HepG2 (cell line): Measurements from ENCODE around the gene RASL12. TPM values are rescaled to one million over a fixed set of nuclear protein-coding genes. Genes with fewer than 3 reads are reported as not detected.

ENCODE experiments used
- EP300 ChIP-seq, 3 experiments: sonication (generic) in 1 of 3; formaldehyde crosslinking in 1 of 3; IDR thresholded peaks; 2 replicates each; pipeline versions ENCODE4 v1.5.1 to v1.6.1; 2011 to 2020; ENCODE audit warnings: low read depth in 2 of 3, low read length in 2 of 3, borderline replicate concordance in 1 of 3, improper control_type of control experiment in 1 of 3, mild to moderate bottlenecking in 1 of 3, missing genetic modification reagents in 1 of 3, moderate library complexity in 1 of 3
- GABPA ChIP-seq, 2 experiments: IDR thresholded peaks; 2 replicates each; pipeline ENCODE4 v1.6.1; 2011 to 2016; ENCODE audit warnings: low read depth in 2 of 2, low read length in 1 of 2, missing biosample characterization in 1 of 2, missing genetic modification characterization in 1 of 2
- HBP1 ChIP-seq: IDR thresholded peaks from 2 replicates; pipeline ENCODE4 v1.6.1; 2016; ENCODE audit warnings: low read depth, control low read depth
- KDM1A ChIP-seq: IDR thresholded peaks from 2 replicates; pipeline ENCODE4 v1.6.1; 2016; ENCODE audit warnings: missing compliant biosample characterization
- MTA1 ChIP-seq: sonication (generic); formaldehyde crosslinking; IDR thresholded peaks from 2 replicates; pipeline ENCODE4 v1.4.0; 2020; ENCODE audit warnings: missing genetic modification reagents, mild to moderate bottlenecking, borderline replicate concordance
- NKX3-1 ChIP-seq: sonication (generic); formaldehyde crosslinking; IDR thresholded peaks from 2 replicates; pipeline ENCODE4 v1.5.0; 2020; ENCODE audit warnings: missing genetic modification reagents
- RFXANK ChIP-seq: IDR thresholded peaks from 2 replicates; pipeline ENCODE4 v1.6.1; 2016
- SRF ChIP-seq: IDR thresholded peaks from 2 replicates; pipeline ENCODE4 v1.6.1; 2011; ENCODE audit warnings: mild to moderate bottlenecking, low read depth, low read length, moderate library complexity
- XRCC5 ChIP-seq: fragments of 200-400 bp; formaldehyde crosslinking; optimal IDR thresholded peaks from 2 replicates; pipeline ENCODE3; 2017; ENCODE audit warnings: mild to moderate bottlenecking, low read length
- ZBTB33 ChIP-seq: sonication (generic); formaldehyde crosslinking; IDR thresholded peaks from 2 replicates; pipeline ENCODE4 v1.4.0; 2020; ENCODE audit warnings: missing genetic modification reagents
- ZMAT5 ChIP-seq: sonication (generic); formaldehyde crosslinking; IDR thresholded peaks from 2 replicates; pipeline ENCODE4 v1.5.0; 2020; ENCODE audit warnings: mild to moderate bottlenecking, low read depth, missing genetic modification reagents, borderline replicate concordance
- ZNF281 ChIP-seq: sonication (generic); formaldehyde crosslinking; IDR thresholded peaks from 2 replicates; pipeline ENCODE4 v1.4.0; 2020; ENCODE audit warnings: missing genetic modification reagents, borderline replicate concordance
- ZNF296 ChIP-seq: sonication (generic); formaldehyde crosslinking; conservative IDR thresholded peaks from 2 replicates; pipeline ENCODE4 v1.5.0; 2020; ENCODE audit warnings: mild to moderate bottlenecking, missing genetic modification reagents
- ZNF317 ChIP-seq: sonication (generic); formaldehyde crosslinking; IDR thresholded peaks from 2 replicates; pipeline ENCODE4 v1.5.0; 2020; ENCODE audit warnings: mild to moderate bottlenecking, missing genetic modification reagents
- ZNF563 ChIP-seq: sonication (generic); formaldehyde crosslinking; IDR thresholded peaks from 2 replicates; pipeline ENCODE4 v1.8.0; 2022; ENCODE audit warnings: mild to moderate bottlenecking, moderate library complexity, missing genetic modification reagents
- ZNF749 ChIP-seq: sonication (generic); formaldehyde crosslinking; IDR thresholded peaks from 2 replicates; pipeline ENCODE4 v1.8.0; 2022; ENCODE audit warnings: mild to moderate bottlenecking, missing genetic modification reagents, moderate library complexity, borderline replicate concordance
- ZNF784 ChIP-seq: sonication (generic); formaldehyde crosslinking; IDR thresholded peaks from 2 replicates; pipeline ENCODE4 v1.5.1; 2020; ENCODE audit warnings: missing genetic modification reagents, mild to moderate bottlenecking, borderline replicate concordance
- ZSCAN21 ChIP-seq: sonication (generic); formaldehyde crosslinking; IDR thresholded peaks from 2 replicates; pipeline ENCODE4 v1.8.0; 2022; ENCODE audit warnings: mild to moderate bottlenecking, missing genetic modification reagents, moderate library complexity, borderline replicate concordance
- ZSCAN29 ChIP-seq: sonication (generic); formaldehyde crosslinking; conservative IDR thresholded peaks from 2 replicates; pipeline ENCODE4 v1.4.0; 2020; ENCODE audit warnings: mild to moderate bottlenecking, missing genetic modification reagents
- ZSCAN30 ChIP-seq: sonication (generic); formaldehyde crosslinking; IDR thresholded peaks from 2 replicates; pipeline ENCODE4 v1.5.0; 2020; ENCODE audit warnings: mild to moderate bottlenecking, missing genetic modification reagents
- polyA plus RNA-seq, 8 experiments: library from polyadenylated mRNA; depleted of rRNA in 3 of 8; stranded (reverse) in 7 of 8; unstranded in 1 of 8; fragments of >200 nt; fragmentation: Illumina TruSeq in 4 of 8; extraction: Trizol in 4 of 8; gene quantifications; 2 replicates each; pipeline versions ENCODE4 v1.2.1 to v1.2.3, GENCODE V29; 2011 to 2016; ENCODE audit warnings: low read depth in 4 of 8, missing spikeins in 1 of 8, mixed read lengths in 1 of 8; ENCODE audit not compliant: insufficient read depth in 1 of 8
- total RNA-seq, 5 experiments: library from RNA; depleted of rRNA; stranded (reverse); fragments of >200 nt; fragmentation: Illumina TruSeq; extraction: Trizol; gene quantifications; 2 replicates each; pipeline ENCODE4 v1.2.3, GENCODE V29; 2016; ENCODE audit warnings: low read depth in 1 of 5

Gene RASL12
- total and polyA plus RNA-seq, 2 of the 13 experiments (the other 11 are each of a cell fraction or from before 2014, with no cell fraction given), result 0.16 to 0.55 TPM

- TF ChIP-seq ZNF281 (CRISPR knock-in tag), result peak; percentile 75; the same call in 1 of the 2 replicates
- no peak for TF ChIP-seq ZNF563 (CRISPR knock-in tag)
- TF ChIP-seq ZSCAN21 (CRISPR knock-in tag), result 0 out of 2 replicates have a peak, but pooled peaks have one; percentile 35
- peak; percentile 38; the same call in 1 of the 2 replicates for TF ChIP-seq ZBTB33
- TF ChIP-seq ZSCAN29 (CRISPR knock-in tag), result peak; percentile 99
- no peak for TF ChIP-seq GABPA (IDR thresholded peaks at IDR 0.05; ENCODE audit: low read depth, low read length)
- peak; percentile 54; the same call in 1 of the 2 replicates for TF ChIP-seq GABPA (CRISPR knock-in tag; IDR thresholded peaks at IDR 0.05; ENCODE audit: low read depth)
- peak; percentile 77; the same call in 1 of the 2 replicates for TF ChIP-seq RFXANK
- no peak for TF ChIP-seq ZSCAN30
- no peak for TF ChIP-seq SRF
- no peak for TF ChIP-seq XRCC5
- TF ChIP-seq HBP1 (CRISPR knock-in tag), result peak; percentile 81; the same call in 1 of the 2 replicates
- TF ChIP-seq ZNF749 (CRISPR knock-in tag), result peak; percentile 47; the same call in 1 of the 2 replicates
- peak; percentile 74; the same call in 1 of the 2 replicates for TF ChIP-seq KDM1A
- TF ChIP-seq ZNF317 (CRISPR knock-in tag), result peak; percentile 51
- TF ChIP-seq ZNF784, result peak; percentile 70; the same call in 1 of the 2 replicates
- TF ChIP-seq MTA1 (CRISPR knock-in tag), result no peak; the same call in 1 of the 2 replicates
- TF ChIP-seq ZNF296, result peak; percentile 59; the same call in 1 of the 2 replicates
- TF ChIP-seq ZMAT5, result no peak
- peak; percentile 27 to 87; a peak in 2 of 4 replicates for TF ChIP-seq EP300 (IDR thresholded peaks at IDR 0.05; ENCODE audit: low read depth in 2 of 2, low read length in 2 of 2)
- peak; percentile 85 for TF ChIP-seq EP300 (CRISPR knock-in tag; IDR thresholded peaks at IDR 0.05; ENCODE audit: borderline replicate concordance)
- no peak; the same call in 1 of the 2 replicates for TF ChIP-seq NKX3-1 (CRISPR knock-in tag)
Observed at GRCh38 chr15:65044724-65045481, 22.9 kb downstream of the RASL12 start, which contains the start of gene SLC51B (continued).
